IMR-90 (cell line): ENCODE data around the gene AQP7. TPM values are rescaled to one million over a fixed set of nuclear protein-coding genes. Genes with fewer than 3 reads are reported as not detected.
"Not testable (repeated sequence)": the region's sequence is repeated elsewhere in the genome, so short reads cannot be mapped to it uniquely, and the experiment has no call there.

ENCODE experiments used
- ATAC-seq: fragments of 200-7000 bp; cut with Tn5 transposase; 2 replicates; pipeline ENCODE4 v1.9.1; 2020; ENCODE audit warnings: low read depth, mild to moderate bottlenecking, moderate library complexity
- BruUV-seq: library from RNA; stranded (reverse); fragments of 400-500 nt; replicated peaks from 2 replicates; lab custom pipeline; 2021; lab: Mats Ljungman, UMichigan
- CTCF ChIA-PET: fragments of 300-600 bp; formaldehyde crosslinking; extraction: SDS; loops from one replicate; lab custom pipeline; 2021; ENCODE audit warnings: antibody characterized with exemption; lab: Yijun Ruan, JAX
- POLR2A ChIA-PET: fragments of 300-600 bp; sonication (Branson Sonifier 250); formaldehyde crosslinking; loops from one replicate; lab custom pipeline; 2022; ENCODE audit warnings: antibody characterized with exemption; ENCODE audit not compliant: unreplicated experiment; lab: Charles Lee
- DNase-seq: peaks from one replicate; pipeline ENCODE4 v3.0.0; 2013
- H2AFZ ChIP-seq: replicated peaks from 2 replicates; pipeline ENCODE3; 2013; ENCODE audit warnings: low read length, mild to moderate bottlenecking; ENCODE audit not compliant: poor library complexity
- H2AK5ac ChIP-seq: 2 replicates; pipeline ENCODE4 v1.6.1; 2013; ENCODE audit warnings: low read depth, low read length, inconsistent platforms
- H2AK9ac ChIP-seq: replicated peaks from 2 replicates; pipeline ENCODE3; 2013; ENCODE audit warnings: mild to moderate bottlenecking, low read depth, low read length, moderate library complexity; ENCODE audit not compliant: poor library complexity
- H2BK120ac ChIP-seq: 2 replicates; pipeline ENCODE4 v1.6.1; 2013; ENCODE audit warnings: low read depth, low read length, inconsistent platforms
- H2BK15ac ChIP-seq: 3 replicates; pipeline ENCODE4 v1.6.1; 2013; ENCODE audit warnings: low read depth, low read length, inconsistent platforms
- H2BK20ac ChIP-seq: 2 replicates; pipeline ENCODE4 v1.6.1; 2013; ENCODE audit warnings: low read depth, mild to moderate bottlenecking, inconsistent platforms, low read length, moderate library complexity
- H2BK5ac ChIP-seq: 2 replicates; pipeline ENCODE4 v1.6.1; 2013; ENCODE audit warnings: mild to moderate bottlenecking, low read depth, low read length, inconsistent platforms; ENCODE audit not compliant: poor library complexity, severe bottlenecking
- H3K14ac ChIP-seq: replicated peaks from 2 replicates; pipeline ENCODE4 v1.6.1; 2013; ENCODE audit warnings: low read depth, low read length, inconsistent platforms
- H3K18ac ChIP-seq: 2 replicates; pipeline ENCODE4 v1.6.1; 2013; ENCODE audit warnings: low read depth, low read length, control low read depth
- H3K23ac ChIP-seq: 2 replicates; pipeline ENCODE4 v1.6.1; 2013; ENCODE audit warnings: low read depth, low read length, inconsistent platforms
- H3K27ac ChIP-seq: 2 replicates; pipeline ENCODE4 v1.5.1; 2013; ENCODE audit warnings: mild to moderate bottlenecking, control low read depth, low read length; ENCODE audit not compliant: insufficient read depth
- H3K27me3 ChIP-seq: 2 replicates; pipeline ENCODE4 v1.6.1; 2013; ENCODE audit warnings: low read length; ENCODE audit not compliant: control insufficient read depth, insufficient read depth
- H3K36me3 ChIP-seq: 2 replicates; pipeline ENCODE4 v1.6.1; 2013; ENCODE audit warnings: low read length, mixed read lengths; ENCODE audit not compliant: control insufficient read depth, insufficient read depth
- H3K4ac ChIP-seq: 2 replicates; pipeline ENCODE4 v1.6.1; 2013; ENCODE audit warnings: low read depth, low read length, inconsistent platforms
- H3K4me1 ChIP-seq: 2 replicates; pipeline ENCODE4 v1.6.1; 2013; ENCODE audit warnings: low read length, mixed read lengths; ENCODE audit not compliant: control insufficient read depth, insufficient read depth
- H3K4me2 ChIP-seq: 2 replicates; pipeline ENCODE4 v1.6.1; 2013; ENCODE audit warnings: low read depth, mild to moderate bottlenecking, control low read depth, low read length, moderate library complexity
- H3K4me3 ChIP-seq: 2 replicates; pipeline ENCODE4 v1.5.1; 2013; ENCODE audit warnings: low read depth, mild to moderate bottlenecking, control low read depth, low read length, moderate library complexity; ENCODE audit not compliant: insufficient read depth
- H3K56ac ChIP-seq: 2 replicates; pipeline ENCODE4 v1.6.1; 2013; ENCODE audit warnings: low read length, inconsistent platforms; ENCODE audit not compliant: insufficient read depth; ENCODE audit errors: extremely low read depth
- H3K79me1 ChIP-seq, 2 experiments: 2 replicates each; pipeline ENCODE4 v1.6.1; 2013; ENCODE audit warnings: low read length in 2 of 2, inconsistent platforms in 1 of 2, low read depth in 1 of 2
- H3K9ac ChIP-seq: 2 replicates; pipeline ENCODE4 v1.6.1; 2013; ENCODE audit warnings: low read depth, low read length, control low read depth
- H3K9me1 ChIP-seq: 2 replicates; pipeline ENCODE4 v1.6.1; 2013; ENCODE audit warnings: low read length, inconsistent platforms; ENCODE audit not compliant: insufficient read depth
- H3K9me3 ChIP-seq: 2 replicates; pipeline ENCODE4 v1.6.1; 2013; ENCODE audit warnings: low read length; ENCODE audit not compliant: control insufficient read depth, insufficient read depth
- H4K20me1 ChIP-seq: 2 replicates; pipeline ENCODE4 v1.6.1; 2013; ENCODE audit warnings: low read length, inconsistent platforms; ENCODE audit not compliant: insufficient read depth
- H4K5ac ChIP-seq: 2 replicates; pipeline ENCODE4 v1.6.1; 2013; ENCODE audit warnings: mild to moderate bottlenecking, low read depth, low read length, control low read depth
- H4K8ac ChIP-seq, 2 experiments: 2 replicates each; pipeline ENCODE4 v1.6.1; 2013; ENCODE audit warnings: low read depth in 2 of 2, low read length in 2 of 2, control low read depth in 1 of 2, inconsistent platforms in 1 of 2
- H4K91ac ChIP-seq: 2 replicates; pipeline ENCODE4 v1.6.1; 2013; ENCODE audit warnings: low read depth, low read length, inconsistent platforms; ENCODE audit not compliant: insufficient read depth
- WGBS, 2 experiments: methylation state at CpG; one replicate each; pipeline versions ENCODE4 v1.1.5 to v1.1.7; 2013; ENCODE audit warnings: missing lambda C conversion rate in 2 of 2; ENCODE audit not compliant: insufficient read length in 1 of 2; ENCODE audit errors: extremely low coverage in 2 of 2; 5-methylcytosine and 5-hydroxymethylcytosine counted together
- dilution Hi-C: fragments of 300-500 bp; cut with HindIII; formaldehyde crosslinking; loops from one replicate; pipeline ENCODE4 v1.14.3; 2018; ENCODE audit warnings: low sequenced_read_pairs; ENCODE audit not compliant: unreplicated experiment
- in situ Hi-C: fragments of 300-500 bp; cut with MboI; formaldehyde crosslinking; loops from 3 replicates; pipeline ENCODE4 v1.14.3; 2019; ENCODE audit warnings: low sequenced_read_pairs, inconsistent platforms, mixed read lengths
- intact Hi-C: fragments of 100-400 bp; cut with micrococcal nuclease; formaldehyde crosslinking; loops from 2 replicates; pipeline ENCODE4 v1.10.0; 2022
- polyA plus RNA-seq, 3 experiments: library from polyadenylated mRNA; depleted of rRNA; stranded (reverse); fragments of >200 nt; gene quantifications; 2 replicates each; pipeline ENCODE4 v1.2.3, GENCODE V29; 2012; ENCODE audit warnings: low replicate concordance in 1 of 3
- total RNA-seq: library from RNA; depleted of rRNA; stranded (reverse); fragments of >200 nt; gene quantifications from 2 replicates; pipeline ENCODE4 v1.2.3, GENCODE V29; 2012

Gene AQP7
- total and polyA plus RNA-seq, 2 of the 4 experiments (the other 2 are of a cell fraction), result 0.07 TPM; not detected in 1

DNA sequence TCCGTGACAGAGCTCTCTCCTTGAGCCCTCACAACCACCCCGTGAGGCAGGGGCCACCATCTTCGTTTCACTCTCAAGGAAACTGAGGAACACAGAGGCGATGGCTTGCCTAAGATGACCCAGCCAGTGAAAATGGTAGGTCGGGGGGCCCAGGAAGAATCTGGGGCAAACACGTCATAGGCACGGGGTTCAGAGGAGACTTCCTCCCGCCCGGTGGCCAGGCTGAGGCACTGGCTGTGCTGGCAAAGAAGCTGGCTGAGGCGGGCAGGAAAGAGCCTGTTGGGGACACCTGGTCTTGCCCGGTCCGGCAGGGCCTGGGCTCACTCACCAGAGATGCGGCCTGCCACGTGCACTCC lies 15.7 kb downstream of the AQP7 start:
- H2AK5ac ChIP-seq, H3K4me3 ChIP-seq, H4K91ac ChIP-seq, DNase-seq, H3K4ac ChIP-seq, H3K56ac ChIP-seq, BruUV-seq, H3K9ac ChIP-seq, ATAC-seq, in situ Hi-C loops, H3K4me1 ChIP-seq, dilution Hi-C loops, H2AFZ ChIP-seq, intact Hi-C loops, H3K4me2 ChIP-seq, H2BK5ac ChIP-seq, H2AK9ac ChIP-seq, H3K23ac ChIP-seq, H3K18ac ChIP-seq, H3K9me1 ChIP-seq, H2BK15ac ChIP-seq, H2BK120ac ChIP-seq, H3K79me1 ChIP-seq, H3K27me3 ChIP-seq, H3K36me3 ChIP-seq, H4K8ac ChIP-seq, H3K14ac ChIP-seq, H3K27ac ChIP-seq, CTCF ChIA-PET, H4K5ac ChIP-seq, H2BK20ac ChIP-seq, H3K9me3 ChIP-seq, H4K20me1 ChIP-seq, POLR2A ChIA-PET: not testable (repeated sequence)
- WGBS, 2 experiments, result 81% methylated on average over 2 of the region's 14 CpGs; no CpG with 5 or more reads in 1 of the 2 experiments

GRCh38 chr9:33385979-33386640 lies 16.3 kb downstream of the AQP7 start:
- H3K4me1 ChIP-seq, CTCF ChIA-PET, H2AK5ac ChIP-seq, H3K36me3 ChIP-seq, H3K4me2 ChIP-seq, H3K9ac ChIP-seq, ATAC-seq, H3K27me3 ChIP-seq, H3K9me1 ChIP-seq, H2BK120ac ChIP-seq, H4K5ac ChIP-seq, H3K23ac ChIP-seq, H3K18ac ChIP-seq, intact Hi-C loops, H3K14ac ChIP-seq, H2BK5ac ChIP-seq, H4K91ac ChIP-seq, H2BK20ac ChIP-seq, H3K27ac ChIP-seq, H3K4ac ChIP-seq, DNase-seq, H2BK15ac ChIP-seq, in situ Hi-C loops, H4K8ac ChIP-seq, H3K9me3 ChIP-seq, BruUV-seq, H3K56ac ChIP-seq, H3K4me3 ChIP-seq, dilution Hi-C loops, H4K20me1 ChIP-seq, POLR2A ChIA-PET, H2AK9ac ChIP-seq, H3K79me1 ChIP-seq, H2AFZ ChIP-seq: not testable (repeated sequence)
- WGBS, 2 experiments, result 92% methylated on average over 4 of the region's 23 CpGs; no CpG with 5 or more reads in 1 of the 2 experiments
